ENCODE results near the gene PLVAP. TPM values are rescaled to one million over a fixed set of nuclear protein-coding genes. Genes with fewer than 3 reads are reported as not detected.

The PLVAP gene
- total RNA-seq, 4 donors from 2014 or later: 4.7 to 204 (median 87.4) TPM

GRCh38 chr19:17327068-17327653 lies 50.0 kb downstream of the PLVAP start:
- H3K4me1 ChIP-seq: peaks cover 0 to 20% of the 10 kb centered on the region in 2 donors
- DNase-seq: no peak
- no peak overlapping the region for H3K4me3 ChIP-seq
- no peak overlapping the region for H3K27ac ChIP-seq
- intact Hi-C loops (cut with DNase I; ENCODE audit: low total_unique reads): no loop called here
- TF ChIP-seq POLR2A (IDR thresholded peaks at IDR 0.05) (no peak), CTCF (IDR thresholded peaks at IDR 0.05) (no peak)
- no peaks in the 10 kb centered on the region for H3K9me3 ChIP-seq
- peaks cover 0 to 12% of the 10 kb centered on the region in 2 donors for H3K27me3 ChIP-seq
- no peaks in the 10 kb centered on the region for H3K36me3 ChIP-seq

- no peak for DNase-seq
- Histone ChIP-seq H3K4me3 (no peak overlapping the region), H3K36me3 (no peaks in the 10 kb centered on the region), H3K9me3 (no peaks in the 10 kb centered on the region), H3K27ac (no peak overlapping the region), H3K27me3 (peaks cover 0 to 12% of the 10 kb centered on the region in 2 donors), H3K4me1 (peaks cover 0 to 20% of the 10 kb centered on the region in 2 donors)
- no peak for TF ChIP-seq CTCF (IDR thresholded peaks at IDR 0.05)
- intact Hi-C loops (cut with DNase I; ENCODE audit: low total_unique reads): no loop called here
These were observed 50.6 kb downstream of the PLVAP start for GRCh38 chr19:17326595-17326966.

GRCh38 chr19:17325881-17326594 lies 51.1 kb downstream of the PLVAP start:
- Histone ChIP-seq H3K27me3 (peaks cover 0 to 12% of the 10 kb centered on the region in 2 donors), H3K9me3 (no peaks in the 10 kb centered on the region), H3K4me3 (no peak overlapping the region), H3K4me1 (peaks cover 0 to 20% of the 10 kb centered on the region in 2 donors), H3K36me3 (no peaks in the 10 kb centered on the region), H3K27ac (no peak overlapping the region)
- no peak for DNase-seq
- intact Hi-C loops (cut with DNase I; ENCODE audit: low total_unique reads): no loop called here
- TF ChIP-seq CTCF (IDR thresholded peaks at IDR 0.05): no peak
- no peak for TF ChIP-seq POLR2A (IDR thresholded peaks at IDR 0.05)

GRCh38 chr19:17325133-17325532 lies 52.0 kb downstream of the PLVAP start:
- no peak for DNase-seq
- H3K27ac ChIP-seq: no peak overlapping the region
- TF ChIP-seq POLR2A (IDR thresholded peaks at IDR 0.05): no peak
- no peak for TF ChIP-seq CTCF (IDR thresholded peaks at IDR 0.05)

GRCh38 chr19:17324357-17325114 lies 52.6 kb downstream of the PLVAP start:
- no peak for DNase-seq
- Histone ChIP-seq H3K4me3 (no peak overlapping the region), H3K36me3 (no peaks in the 10 kb centered on the region), H3K4me1 (peaks cover 0 to 20% of the 10 kb centered on the region in 2 donors), H3K27me3 (peaks cover 0 to 7% of the 10 kb centered on the region in 2 donors), H3K27ac (no peak overlapping the region), H3K9me3 (no peaks in the 10 kb centered on the region)
- intact Hi-C loops (cut with DNase I; ENCODE audit: low total_unique reads): no loop called here
- TF ChIP-seq POLR2A (IDR thresholded peaks at IDR 0.05) (no peak), CTCF (IDR thresholded peaks at IDR 0.05) (no peak)

More at GRCh38 chr19:17325133-17325532, 52.0 kb downstream of the PLVAP start:
- Histone ChIP-seq H3K4me1 (peaks cover 0 to 20% of the 10 kb centered on the region in 2 donors), H3K9me3 (no peaks in the 10 kb centered on the region), H3K36me3 (no peaks in the 10 kb centered on the region), H3K27me3 (peaks cover 0 to 12% of the 10 kb centered on the region in 2 donors), H3K4me3 (no peak overlapping the region)
- intact Hi-C loops (cut with DNase I; ENCODE audit: low total_unique reads): no loop called here
